ENCODE results near the gene EXOSC2. TPM values are rescaled to one million over a fixed set of nuclear protein-coding genes. Genes with fewer than 3 reads are reported as not detected.
A peak's percentile ranks its signal among the peaks of the same experiment; 100 is the strongest.

Gene EXOSC2
- total and polyA plus RNA-seq, 8 donors, result 6.4 to 36.9 (median 14.3) TPM

- TF ChIP-seq CTCF (IDR thresholded peaks at IDR 0.05), result no peak
Observed at GRCh38 chr9:130689572-130689936, 4.0 kb upstream of the EXOSC2 start.

GRCh38 chr9:130689937-130690700 is 3.5 kb upstream of the EXOSC2 start:
- Histone ChIP-seq H3K36me3 (no peaks in the 10 kb centered on the region), H3K27me3 (no peaks in the 10 kb centered on the region), H3K4me3 (peak overlapping the region; percentile 38 to 48 (median 42)), H3K27ac (peak overlapping the region; percentile 83 to 95 (median 88)), H3K4me1 (peaks cover 10 to 40% (median 29%) of the 10 kb centered on the region in 4 donors), H3K9me3 (peaks cover 0 to 4% (median under 1%) of the 10 kb centered on the region in 4 donors)
- WGBS, 5 donors, result 26 to 44% (median 32%) methylated on average over 15 of the region's 15 CpGs
- TF ChIP-seq POLR2AphosphoS5 (IDR thresholded peaks at IDR 0.05), result peak; percentile 20 to 82 (median 74)
- no peak for TF ChIP-seq EP300 (IDR thresholded peaks at IDR 0.05)
- TF ChIP-seq CTCF (IDR thresholded peaks at IDR 0.05), result no peak
- peak in 1 of 4 donors; percentile 66 for TF ChIP-seq POLR2A (IDR thresholded peaks at IDR 0.05)
- intact Hi-C loops (cut with DNase I; ENCODE audit: low total_unique reads), result no loop called here
- DNase-seq, result peak; percentile 87 to 95

More at GRCh38 chr9:130689572-130689936, 4.0 kb upstream of the EXOSC2 start:
- no peak for DNase-seq
- Histone ChIP-seq H3K4me1 (peaks cover 5 to 34% (median 24%) of the 10 kb centered on the region in 4 donors), H3K27me3 (no peaks in the 10 kb centered on the region), H3K9me3 (peaks cover 0 to 6% (median 2%) of the 10 kb centered on the region in 4 donors), H3K36me3 (no peaks in the 10 kb centered on the region), H3K27ac (peak overlapping the region; percentile 83 to 95 (median 88)), H3K4me3 (peak overlapping the region; percentile 38 to 48 (median 42))
- 8 to 48% (median 15%) methylated on average over 1 of the region's 1 CpG for WGBS, 5 donors
- intact Hi-C loops (cut with DNase I; ENCODE audit: low total_unique reads), result no loop called here

- Histone ChIP-seq H3K4me1 (peaks cover 11 to 50% (median 35%) of the 10 kb centered on the region in 4 donors), H3K4me3 (no peak overlapping the region), H3K9me3 (no peaks in the 10 kb centered on the region), H3K27ac (no peak overlapping the region), H3K36me3 (peaks cover 14 to 21% (median 20%) of the 10 kb centered on the region in 4 donors), H3K27me3 (no peaks in the 10 kb centered on the region)
- TF ChIP-seq POLR2A (IDR thresholded peaks at IDR 0.05) (no peak), CTCF (IDR thresholded peaks at IDR 0.05) (no peak), EP300 (IDR thresholded peaks at IDR 0.05) (no peak), POLR2AphosphoS5 (IDR thresholded peaks at IDR 0.05) (no peak)
- DNase-seq, result peak in 1 of 2 donors; percentile 81
- intact Hi-C loops (cut with DNase I; ENCODE audit: low total_unique reads), result no loop called here
- 54 to 64% (median 58%) methylated on average over 19 to 25 of the region's 25 CpGs for WGBS, 5 donors
Observed at GRCh38 chr9:130692321-130692720, 1.3 kb upstream of the EXOSC2 start.

GRCh38 chr9:130693101-130693425 is 517 bp upstream of the EXOSC2 start:
- TF ChIP-seq POLR2AphosphoS5 (IDR thresholded peaks at IDR 0.05) (no peak), CTCF (IDR thresholded peaks at IDR 0.05) (no peak), POLR2A (IDR thresholded peaks at IDR 0.05) (no peak), EP300 (IDR thresholded peaks at IDR 0.05) (no peak)
- H3K4me1 ChIP-seq, result peaks cover 11 to 53% (median 36%) of the 10 kb centered on the region in 4 donors
- no peaks in the 10 kb centered on the region for H3K9me3 ChIP-seq
- H3K36me3 ChIP-seq, result peaks cover 18 to 29% (median 28%) of the 10 kb centered on the region in 4 donors
- 4 to 13% (median 6%) methylated on average over 8 of the region's 8 CpGs for WGBS, 5 donors
- intact Hi-C loops (cut with DNase I; ENCODE audit: low total_unique reads), result no loop called here
- H3K4me3 ChIP-seq, result peak overlapping the region; percentile 69 to 93 (median 74)
- DNase-seq, result no peak
- peak overlapping the region in 4 of 5 donors; percentile 59 to 81 (median 68) for H3K27ac ChIP-seq
- H3K27me3 ChIP-seq, result no peaks in the 10 kb centered on the region
